H1 (cell line): ENCODE data around the gene PAOX.

Experiments used
- NRF1 ChIP-seq: IDR thresholded peaks from 2 replicates; pipeline ENCODE4 v1.6.1; 2011; ENCODE audit warnings: mild to moderate bottlenecking, low read depth, low read length, improper control_type of control experiment
- SUZ12 ChIP-seq: fragments of 200-600 bp; sonication (generic); IDR thresholded peaks from 2 replicates; pipeline ENCODE4 v1.6.1; 2012; ENCODE audit warnings: mild to moderate bottlenecking, inconsistent platforms, low read length, moderate library complexity, mixed read lengths

- TF ChIP-seq SUZ12: no peak
- TF ChIP-seq NRF1: no peak
Measured at GRCh38 chr10:133347710-133348517, 31.1 kb upstream of the PAOX start.
